Fibroblast of villous mesenchyme (primary cell): Measurements from ENCODE around the gene TMEM147. TPM values are rescaled to one million over a fixed set of nuclear protein-coding genes. Genes with fewer than 3 reads are reported as not detected.
A peak's percentile ranks its signal among the peaks of the same experiment; 100 is the strongest.
"Not testable (repeated sequence)": the region's sequence is repeated elsewhere in the genome, so short reads cannot be mapped to it uniquely, and the experiment has no call there.

Experiments used
- DNase-seq: peaks from one replicate; pipeline ENCODE4 v3.0.0-alpha.2; 2010; ENCODE audit warnings: low read depth
- H3K4me3 ChIP-seq: 2 replicates; pipeline ENCODE4 v1.5.1; 2011; ENCODE audit warnings: low read depth, mild to moderate bottlenecking, low read length
- CTCF ChIP-seq: IDR thresholded peaks from 2 replicates; pipeline ENCODE4 v1.5.1; 2012; ENCODE audit warnings: low read depth, mild to moderate bottlenecking, low read length; ENCODE audit not compliant: insufficient read depth
- total RNA-seq: library from RNA; depleted of rRNA; stranded (reverse); fragments of >200 nt; gene quantifications from 2 replicates; pipeline ENCODE4 v1.2.3, GENCODE V29; 2012

The TMEM147 gene
- total RNA-seq, 1 donor: 81.2 TPM

GRCh38 chr19:35590875-35591274 lies 45.4 kb downstream of the TMEM147 start:
- no peak for DNase-seq
- TF ChIP-seq CTCF: no peak
- no peak overlapping the region for H3K4me3 ChIP-seq

GRCh38 chr19:35592226-35592625 lies 46.8 kb downstream of the TMEM147 start:
- peak; percentile 42 for DNase-seq
- peak; percentile 56 for TF ChIP-seq CTCF
- no peak overlapping the region for H3K4me3 ChIP-seq

- DNase-seq: not testable (repeated sequence)
Measured at GRCh38 chr19:35595026-35595425, 49.6 kb downstream of the TMEM147 start.

GRCh38 chr19:35595928-35596327 lies 50.5 kb downstream of the TMEM147 start:
- TF ChIP-seq CTCF: no peak
- no peak for DNase-seq
- no peak overlapping the region for H3K4me3 ChIP-seq

More at GRCh38 chr19:35595026-35595425, 49.6 kb downstream of the TMEM147 start:
- not testable (repeated sequence) for H3K4me3 ChIP-seq

GRCh38 chr19:35596366-35596999 lies 51.1 kb downstream of the TMEM147 start:
- TF ChIP-seq CTCF: no peak
- H3K4me3 ChIP-seq: no peak overlapping the region
- peak; percentile 7 for DNase-seq

Other genes starting within 250 kb of the TMEM147 start
- gene CD22, start 216.4 kb upstream of the TMEM147 start, total RNA-seq: 0.32 TPM in 1 of 2 replicates, not detected in the other
- gene FFAR1, start 197.7 kb upstream of the TMEM147 start, total RNA-seq: not detected in 2 replicates
- not detected in 2 replicates for gene FFAR3, start 187.2 kb upstream of the TMEM147 start, total RNA-seq
- not detected in 2 replicates for gene GPR42, start 174.6 kb upstream of the TMEM147 start, total RNA-seq
- gene FFAR2, start 97.4 kb upstream of the TMEM147 start, total RNA-seq: not detected in 2 replicates
- gene KRTDAP, start 55.2 kb upstream of the TMEM147 start, total RNA-seq: not detected in 2 replicates
- gene DMKN, start 32.0 kb upstream of the TMEM147 start, total RNA-seq: 0.97 and 2.2 TPM in 2 replicates
- under 0.01 TPM in 1 of 2 replicates, not detected in the other for gene SBSN, start 17.3 kb upstream of the TMEM147 start, total RNA-seq
- gene GAPDHS, start 12.2 kb upstream of the TMEM147 start, total RNA-seq: not detected in 2 replicates
- gene ATP4A, start 18.0 kb downstream of the TMEM147 start, total RNA-seq: not detected in 2 replicates
- gene PMIS2, start 40.5 kb downstream of the TMEM147 start, total RNA-seq: not detected in 2 replicates
- gene HAUS5, start 67.1 kb downstream of the TMEM147 start, total RNA-seq: 6.5 and 6.8 TPM in 2 replicates
- 41.0 and 54.1 TPM in 2 replicates for gene RBM42, start 83.4 kb downstream of the TMEM147 start, total RNA-seq
- gene ETV2, start 96.1 kb downstream of the TMEM147 start, total RNA-seq: under 0.01 and 0.86 TPM in 2 replicates
- 165 and 215 TPM in 2 replicates for gene COX6B1, start 102.7 kb downstream of the TMEM147 start, total RNA-seq
- not detected in 2 replicates for gene UPK1A, start 120.9 kb downstream of the TMEM147 start, total RNA-seq
- gene ZBTB32, start 158.9 kb downstream of the TMEM147 start, total RNA-seq: not detected in 2 replicates
- gene KMT2B, start 172.4 kb downstream of the TMEM147 start, total RNA-seq: 5.6 and 7.4 TPM in 2 replicates
- 0.43 and 0.64 TPM in 2 replicates for gene IGFLR1, start 196.8 kb downstream of the TMEM147 start, total RNA-seq
- 4.7 and 5.8 TPM in 2 replicates for gene U2AF1L4, start 199.8 kb downstream of the TMEM147 start, total RNA-seq
- gene PSENEN, start 200.0 kb downstream of the TMEM147 start, total RNA-seq: 14.7 and 18.7 TPM in 2 replicates
- 13.8 and 14.2 TPM in 2 replicates for gene LIN37, start 202.9 kb downstream of the TMEM147 start, total RNA-seq
- 20.7 and 44.8 TPM in 2 replicates for gene HSPB6, start 211.4 kb downstream of the TMEM147 start, total RNA-seq
- 8.7 and 9.5 TPM in 2 replicates for gene PROSER3, start 212.6 kb downstream of the TMEM147 start, total RNA-seq
- 1.7 and 2.3 TPM in 2 replicates for gene ARHGAP33, start 229.9 kb downstream of the TMEM147 start, total RNA-seq